Testis (tissue), 3 donors: ENCODE results near the gene EVA1B. TPM values are rescaled to one million over a fixed set of nuclear protein-coding genes. Genes with fewer than 3 reads are reported as not detected.

ENCODE experiments used
- DNase-seq: peaks from one replicate; pipeline ENCODE4 v3.0.0-alpha.2; 2019
- H3K27ac ChIP-seq, 2 donors: fragments of 200-600 bp; sonication (generic); one replicate each; pipeline ENCODE4 v1.5.1; 2019
- H3K27me3 ChIP-seq: fragments of 200-600 bp; sonication (generic); one replicate; pipeline ENCODE4 v1.5.1; 2019
- H3K36me3 ChIP-seq: fragments of 200-600 bp; sonication (generic); one replicate; pipeline ENCODE4 v1.5.1; 2017; ENCODE audit warnings: low read depth; ENCODE audit errors: missing control alignments
- H3K4me1 ChIP-seq: fragments of 200-600 bp; sonication (generic); one replicate; pipeline ENCODE4 v1.5.1; 2019
- H3K4me3 ChIP-seq, 2 donors: fragments of 200-600 bp; sonication (generic); one replicate each; pipeline ENCODE4 v1.5.1; 2017 to 2019
- H3K9me3 ChIP-seq: fragments of 200-600 bp; sonication (generic); one replicate; pipeline ENCODE4 v1.5.1; 2017
- POLR2A ChIP-seq: fragments of 450-650 bp; IDR thresholded peaks from one replicate; pipeline ENCODE4 v1.6.1; 2017; ENCODE audit warnings: antibody characterized with exemption, mild to moderate bottlenecking, moderate library complexity
- WGBS, 2 donors: methylation state at CpG; one replicate each; pipeline ENCODE4 v1.1.5; 2018; 5-methylcytosine and 5-hydroxymethylcytosine counted together
- intact Hi-C: fragments of 100-400 bp; cut with DNase I; formaldehyde crosslinking; loops from one replicate; pipeline ENCODE4 v1.15.1; 2023; ENCODE audit warnings: low total_unique reads
- polyA plus RNA-seq: library from polyadenylated mRNA; stranded (reverse); fragments of 350-450 nt; fragmentation: Illumina TruSeq; extraction: RNeasy Lipid Tissue Mini Kit (QIAGEN cat#74804); gene quantifications from one replicate; pipeline ENCODE4 v1.2.3, GENCODE V29; 2014; ENCODE audit warnings: low read depth, low replicate concordance; ENCODE audit not compliant: insufficient read depth
- total RNA-seq, 2 donors: library from RNA; depleted of rRNA; stranded (reverse); fragments of >200 nt; gene quantifications; one replicate each; pipeline ENCODE4 v1.2.3, GENCODE V29; 2016
- TF ChIP-seq, protein P1 (sequence below), 3 experiments: fragments of 450-650 bp in 2 of 3; fragments of 200-600 bp in 1 of 3; sonication (generic) in 1 of 3; IDR thresholded peaks; one replicate each; pipeline ENCODE4 v1.5.1; 2016 to 2019; ENCODE audit warnings: antibody characterized with exemption in 3 of 3, mild to moderate bottlenecking in 2 of 3, moderate library complexity in 1 of 3

Gene EVA1B
- total and polyA plus RNA-seq, 3 donors from 2014 or later = 9.1 to 19.4 (median 9.6) TPM

DNA sequence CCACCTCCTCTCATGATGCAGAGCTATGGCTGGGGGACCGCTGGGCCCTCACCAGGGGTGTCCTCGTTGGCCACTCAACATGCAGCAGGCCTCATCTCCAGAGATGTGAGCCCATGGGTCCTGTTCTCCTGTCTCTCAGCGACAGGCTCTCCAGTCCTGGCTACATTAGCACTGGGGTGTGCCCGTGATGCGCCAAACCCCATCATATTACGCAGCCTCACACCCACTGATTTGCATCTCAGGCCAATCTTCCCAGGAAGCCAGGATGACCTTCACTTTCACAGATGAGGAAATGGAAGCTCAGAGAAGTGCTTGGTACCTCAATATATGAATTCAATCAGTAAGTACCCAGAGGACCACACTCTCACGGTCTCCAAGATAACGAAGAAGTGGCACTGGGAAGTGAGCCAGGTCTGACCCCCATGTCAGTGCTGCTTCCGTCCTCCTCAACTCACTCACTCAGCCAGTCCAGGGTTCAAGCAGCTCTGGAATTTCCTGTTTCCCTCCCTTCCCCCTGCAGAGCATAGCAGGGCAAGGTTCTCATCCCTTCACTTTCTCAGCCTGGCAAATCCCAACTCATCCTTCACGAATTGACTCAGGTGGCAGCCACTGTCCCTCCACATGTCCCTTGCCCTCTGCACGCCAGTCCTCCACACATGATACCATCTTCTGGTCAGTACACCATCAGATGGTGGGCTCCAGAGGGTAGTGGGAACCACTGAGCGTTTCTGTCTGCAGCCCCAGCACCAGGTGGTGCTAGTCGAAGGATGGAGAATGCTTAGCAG is 28.9 kb upstream of the EVA1B start:
- TF ChIP-seq, protein P1, sequence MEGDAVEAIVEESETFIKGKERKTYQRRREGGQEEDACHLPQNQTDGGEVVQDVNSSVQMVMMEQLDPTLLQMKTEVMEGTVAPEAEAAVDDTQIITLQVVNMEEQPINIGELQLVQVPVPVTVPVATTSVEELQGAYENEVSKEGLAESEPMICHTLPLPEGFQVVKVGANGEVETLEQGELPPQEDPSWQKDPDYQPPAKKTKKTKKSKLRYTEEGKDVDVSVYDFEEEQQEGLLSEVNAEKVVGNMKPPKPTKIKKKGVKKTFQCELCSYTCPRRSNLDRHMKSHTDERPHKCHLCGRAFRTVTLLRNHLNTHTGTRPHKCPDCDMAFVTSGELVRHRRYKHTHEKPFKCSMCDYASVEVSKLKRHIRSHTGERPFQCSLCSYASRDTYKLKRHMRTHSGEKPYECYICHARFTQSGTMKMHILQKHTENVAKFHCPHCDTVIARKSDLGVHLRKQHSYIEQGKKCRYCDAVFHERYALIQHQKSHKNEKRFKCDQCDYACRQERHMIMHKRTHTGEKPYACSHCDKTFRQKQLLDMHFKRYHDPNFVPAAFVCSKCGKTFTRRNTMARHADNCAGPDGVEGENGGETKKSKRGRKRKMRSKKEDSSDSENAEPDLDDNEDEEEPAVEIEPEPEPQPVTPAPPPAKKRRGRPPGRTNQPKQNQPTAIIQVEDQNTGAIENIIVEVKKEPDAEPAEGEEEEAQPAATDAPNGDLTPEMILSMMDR (IDR thresholded peaks at IDR 0.05) = no peak
- no peak for TF ChIP-seq POLR2A
- Histone ChIP-seq H3K4me3 (no peak overlapping the region), H3K27me3 (no peaks in the 10 kb centered on the region), H3K4me1 (peaks cover 17% of the 10 kb centered on the region), H3K27ac (no peak overlapping the region), H3K36me3 (no peaks in the 10 kb centered on the region), H3K9me3 (no peaks in the 10 kb centered on the region)
- DNase-seq = no peak
- WGBS, 2 donors = 77 to 78% methylated on average over 10 to 13 of the region's 13 CpGs
- intact Hi-C loops = no loop called here

DNA sequence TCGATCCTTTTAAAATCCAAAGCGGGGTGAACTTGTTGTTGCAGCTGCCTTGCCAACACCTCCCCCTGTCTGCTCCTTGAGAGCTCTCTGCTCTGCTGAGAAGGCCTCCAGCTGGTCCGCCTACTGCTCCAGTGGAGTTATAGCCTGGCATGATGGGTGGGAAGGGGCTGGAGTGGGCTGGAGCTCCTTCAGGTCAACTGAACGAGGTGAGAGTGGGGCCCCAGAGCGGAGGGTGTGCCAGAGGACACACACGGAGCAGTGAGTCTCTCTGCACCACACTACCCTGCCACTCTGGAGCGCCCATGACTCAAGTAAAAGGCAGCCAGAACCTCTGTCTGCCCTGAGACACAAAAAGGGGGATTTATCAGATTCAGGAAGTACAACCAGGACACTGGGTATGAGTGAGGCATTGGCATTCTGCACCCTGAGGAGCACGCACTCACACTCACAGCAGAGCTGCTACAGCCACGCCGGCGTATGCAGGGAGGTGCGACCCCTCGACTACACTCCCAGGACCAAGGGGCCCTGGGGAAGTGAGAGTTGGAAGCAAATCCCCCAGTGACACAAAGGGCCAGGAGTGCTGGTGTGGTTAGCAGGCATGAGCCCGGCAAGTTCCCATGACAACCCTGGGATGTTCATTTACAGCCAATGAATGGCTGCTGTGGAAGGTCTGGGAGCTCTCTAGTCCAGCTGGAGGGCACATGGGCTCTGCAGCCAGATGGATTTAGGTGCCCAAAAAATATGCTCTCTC is 28.0 kb upstream of the EVA1B start:
- H3K9me3 ChIP-seq = no peaks in the 10 kb centered on the region
- H3K36me3 ChIP-seq = no peaks in the 10 kb centered on the region
- H3K27ac ChIP-seq = peak overlapping the region in 1 of 2 donors; percentile 27
- H3K4me1 ChIP-seq = peaks cover 17% of the 10 kb centered on the region
- 63 to 74% methylated on average over 12 to 14 of the region's 14 CpGs for WGBS, 2 donors
- intact Hi-C loops = no loop called here
- no peaks in the 10 kb centered on the region for H3K27me3 ChIP-seq
- TF ChIP-seq POLR2A = no peak
- TF ChIP-seq, protein P1 (IDR thresholded peaks at IDR 0.05) = no peak
- no peak for DNase-seq
- no peak overlapping the region for H3K4me3 ChIP-seq

DNA sequence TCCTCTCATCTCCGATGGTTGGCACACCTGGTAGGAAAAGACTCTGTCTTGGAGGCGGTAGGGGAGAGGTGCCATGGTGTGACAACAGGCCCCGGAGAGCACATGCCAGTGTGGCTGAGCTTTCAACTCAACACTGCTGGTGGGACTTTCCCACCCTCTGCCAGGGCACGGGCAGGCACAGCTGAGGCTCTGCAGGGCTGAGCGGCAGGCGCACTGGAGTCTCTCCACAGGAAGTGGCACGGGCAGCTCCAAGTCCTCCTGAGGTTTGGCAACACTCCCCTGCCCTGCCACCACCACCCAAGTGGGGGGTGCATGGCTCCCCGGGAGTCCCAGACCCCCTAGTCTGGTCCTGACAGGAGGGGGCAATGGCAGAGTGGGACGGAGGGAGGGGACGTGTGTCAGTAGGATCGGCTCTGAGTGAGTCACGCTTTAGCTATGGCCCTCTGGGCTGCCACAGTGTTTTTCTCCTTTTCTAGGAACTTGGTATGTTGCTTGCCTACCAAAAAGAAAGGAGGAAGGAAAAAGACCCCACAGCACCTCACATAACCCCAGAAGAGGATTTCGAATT is 27.3 kb upstream of the EVA1B start:
- DNase-seq = no peak

DNA sequence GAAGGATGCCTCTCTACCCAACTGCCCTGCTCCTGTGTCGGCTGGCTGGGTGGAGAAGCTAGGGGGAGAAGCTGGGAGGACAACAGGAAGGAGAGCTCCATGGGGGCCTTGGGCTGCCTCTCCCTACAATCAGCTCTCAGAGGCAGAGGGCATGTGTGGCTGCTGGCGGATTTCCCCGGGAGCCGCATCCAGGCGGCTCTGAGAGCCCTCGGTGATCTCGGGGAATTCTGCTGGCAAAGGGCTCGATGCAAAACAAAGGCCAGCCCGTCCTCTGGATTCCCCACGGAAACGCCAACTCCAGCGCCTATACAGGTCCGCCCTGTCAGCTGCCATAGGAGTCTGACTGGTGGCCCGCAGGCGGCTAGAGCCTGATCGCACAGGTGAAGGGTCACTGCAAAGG is 26.4 kb upstream of the EVA1B start:
- H3K27me3 ChIP-seq = no peaks in the 10 kb centered on the region
- no peaks in the 10 kb centered on the region for H3K36me3 ChIP-seq
- peak; percentile 44 for DNase-seq
- H3K4me3 ChIP-seq = no peak overlapping the region
- WGBS, 2 donors = 45 to 90% methylated on average over 8 to 16 of the region's 16 CpGs
- intact Hi-C loops = no loop called here
- TF ChIP-seq, protein P1 (IDR thresholded peaks at IDR 0.05) = no peak
- TF ChIP-seq POLR2A = no peak
- no peaks in the 10 kb centered on the region for H3K9me3 ChIP-seq
- peaks cover 17% of the 10 kb centered on the region for H3K4me1 ChIP-seq
- H3K27ac ChIP-seq = peak overlapping the region in 1 of 2 donors; percentile 45

More for the DNA sequence above, 27.3 kb upstream of the EVA1B start:
- WGBS, 2 donors = 59 to 76% methylated on average over 13 of the region's 13 CpGs
- Histone ChIP-seq H3K27ac (peak overlapping the region in 1 of 2 donors; percentile 45), H3K4me3 (no peak overlapping the region), H3K36me3 (no peaks in the 10 kb centered on the region), H3K9me3 (no peaks in the 10 kb centered on the region), H3K4me1 (peaks cover 17% of the 10 kb centered on the region), H3K27me3 (no peaks in the 10 kb centered on the region)
- intact Hi-C loops = no loop called here
- no peak for TF ChIP-seq POLR2A
- TF ChIP-seq, protein P1 (IDR thresholded peaks at IDR 0.05) = no peak
